ENCODE results near the gene NPHP4. TPM values are rescaled to one million over a fixed set of nuclear protein-coding genes. Genes with fewer than 3 reads are reported as not detected.

Gene NPHP4
- total RNA-seq, 4 donors from 2014 or later: 13.7 to 29.3 (median 18.6) TPM

DNA sequence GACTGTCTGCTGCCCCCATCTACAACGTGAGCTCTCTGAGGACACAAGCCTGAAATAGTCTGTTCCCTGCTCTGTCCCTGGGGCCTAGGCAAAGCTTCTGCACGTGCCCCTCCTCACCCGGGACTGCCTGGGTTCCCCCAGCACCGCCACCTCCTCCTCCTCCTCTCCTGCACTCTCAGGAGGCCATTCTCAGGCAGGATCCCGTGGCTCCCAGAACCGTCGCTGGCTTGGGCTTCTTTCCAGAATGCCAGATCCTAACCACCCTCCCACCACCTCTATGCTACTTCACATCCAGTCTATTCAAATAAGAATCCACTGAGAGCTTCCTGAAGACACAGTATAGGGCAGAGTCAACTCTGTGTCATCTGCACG, 11.2 kb downstream of the NPHP4 start:
- DNase-seq (ENCODE audit: low spot score): no peak
- TF ChIP-seq, protein P1, sequence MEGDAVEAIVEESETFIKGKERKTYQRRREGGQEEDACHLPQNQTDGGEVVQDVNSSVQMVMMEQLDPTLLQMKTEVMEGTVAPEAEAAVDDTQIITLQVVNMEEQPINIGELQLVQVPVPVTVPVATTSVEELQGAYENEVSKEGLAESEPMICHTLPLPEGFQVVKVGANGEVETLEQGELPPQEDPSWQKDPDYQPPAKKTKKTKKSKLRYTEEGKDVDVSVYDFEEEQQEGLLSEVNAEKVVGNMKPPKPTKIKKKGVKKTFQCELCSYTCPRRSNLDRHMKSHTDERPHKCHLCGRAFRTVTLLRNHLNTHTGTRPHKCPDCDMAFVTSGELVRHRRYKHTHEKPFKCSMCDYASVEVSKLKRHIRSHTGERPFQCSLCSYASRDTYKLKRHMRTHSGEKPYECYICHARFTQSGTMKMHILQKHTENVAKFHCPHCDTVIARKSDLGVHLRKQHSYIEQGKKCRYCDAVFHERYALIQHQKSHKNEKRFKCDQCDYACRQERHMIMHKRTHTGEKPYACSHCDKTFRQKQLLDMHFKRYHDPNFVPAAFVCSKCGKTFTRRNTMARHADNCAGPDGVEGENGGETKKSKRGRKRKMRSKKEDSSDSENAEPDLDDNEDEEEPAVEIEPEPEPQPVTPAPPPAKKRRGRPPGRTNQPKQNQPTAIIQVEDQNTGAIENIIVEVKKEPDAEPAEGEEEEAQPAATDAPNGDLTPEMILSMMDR (IDR thresholded peaks at IDR 0.05): no peak
- ATAC-seq (ENCODE audit: low FRiP score): no peak

DNA sequence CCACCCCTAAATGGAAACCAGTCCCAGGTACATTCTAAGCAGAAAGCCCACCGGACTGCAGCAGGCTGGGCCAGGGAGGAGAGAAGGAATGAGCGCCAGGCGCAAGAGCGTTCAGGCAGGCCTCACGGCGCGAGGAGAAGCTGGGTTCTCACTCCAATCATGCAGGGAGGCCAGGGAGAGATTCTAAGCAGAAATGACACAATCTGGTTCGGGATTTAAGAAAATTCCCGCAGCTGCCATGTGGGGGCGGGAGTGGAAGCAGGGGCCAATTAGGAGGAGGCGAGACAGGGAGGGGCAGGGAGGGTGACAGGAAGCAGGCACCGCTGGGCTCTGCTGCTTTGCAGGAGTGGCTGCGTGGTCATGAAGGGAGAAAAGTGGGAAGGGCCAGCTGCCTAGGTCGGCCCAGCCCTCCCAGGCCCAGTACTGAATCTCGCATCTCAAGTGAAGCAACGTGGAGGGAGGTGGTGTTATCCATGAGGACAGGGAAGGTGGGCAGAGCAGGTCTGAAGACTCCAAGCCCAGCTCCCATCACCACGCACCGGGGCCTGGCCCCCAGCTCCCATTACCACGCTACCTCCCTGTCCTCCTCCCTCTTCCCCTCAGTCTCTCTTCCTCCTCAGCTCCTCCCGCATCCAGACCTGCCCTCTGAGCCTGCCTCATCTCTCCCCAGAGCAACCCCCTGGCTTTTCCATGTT, 11.8 kb downstream of the NPHP4 start:
- DNase-seq (ENCODE audit: low spot score): no peak
- TF ChIP-seq, protein P1 (IDR thresholded peaks at IDR 0.05): no peak
- ATAC-seq (ENCODE audit: low FRiP score): peak; percentile 84

DNA sequence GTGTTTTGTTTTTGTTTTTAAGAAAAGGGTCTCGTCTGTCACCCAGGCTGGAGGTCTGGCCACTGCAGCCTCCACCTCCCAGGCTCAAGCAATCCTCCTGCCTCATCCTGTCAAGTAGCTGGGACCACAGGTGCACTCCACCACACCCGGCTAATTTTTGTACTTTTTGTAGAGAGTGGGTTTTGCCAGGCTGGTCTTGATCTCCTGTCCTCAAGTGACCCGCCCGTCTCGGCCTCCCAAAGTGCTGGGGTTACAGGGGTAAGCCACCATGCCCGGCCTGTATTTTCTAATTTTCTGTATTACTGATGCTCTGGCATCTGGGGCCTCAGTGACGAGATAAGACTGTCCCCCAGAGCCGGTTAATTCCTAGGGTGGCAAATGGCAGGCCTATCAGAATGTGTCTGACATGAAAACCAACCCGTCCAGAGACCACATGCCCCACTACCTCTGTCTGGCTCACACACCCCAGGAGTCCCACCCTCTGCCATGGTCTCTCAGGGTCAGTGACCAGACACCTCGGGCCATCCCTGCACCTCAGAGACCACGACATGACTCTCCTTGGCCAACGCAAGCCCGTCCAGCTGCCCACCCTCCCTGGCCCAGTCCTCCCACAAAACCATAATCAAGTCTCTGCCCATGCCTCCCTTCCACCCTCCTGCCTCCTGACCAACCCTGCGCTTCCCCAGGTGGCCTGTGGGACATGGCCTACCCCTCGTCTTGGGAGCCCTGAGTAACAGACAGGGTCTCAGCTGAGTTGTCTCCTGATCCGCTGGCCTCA, 12.5 kb downstream of the NPHP4 start:
- no peak for DNase-seq (ENCODE audit: low spot score)
- no peak for ATAC-seq (ENCODE audit: low FRiP score)
- TF ChIP-seq, protein P1 (IDR thresholded peaks at IDR 0.05): no peak

GRCh38 chr1:5978452-5978851, 13.8 kb downstream of the NPHP4 start:
- DNase-seq (ENCODE audit: low spot score): no peak
- no peak for ATAC-seq (ENCODE audit: low FRiP score)
- TF ChIP-seq, protein P1 (IDR thresholded peaks at IDR 0.05): no peak

GRCh38 chr1:5977494-5978444, 14.5 kb downstream of the NPHP4 start:
- no peak for ATAC-seq (ENCODE audit: low FRiP score)
- TF ChIP-seq, protein P1 (IDR thresholded peaks at IDR 0.05): no peak
- no peak for DNase-seq (ENCODE audit: low spot score)

DNA sequence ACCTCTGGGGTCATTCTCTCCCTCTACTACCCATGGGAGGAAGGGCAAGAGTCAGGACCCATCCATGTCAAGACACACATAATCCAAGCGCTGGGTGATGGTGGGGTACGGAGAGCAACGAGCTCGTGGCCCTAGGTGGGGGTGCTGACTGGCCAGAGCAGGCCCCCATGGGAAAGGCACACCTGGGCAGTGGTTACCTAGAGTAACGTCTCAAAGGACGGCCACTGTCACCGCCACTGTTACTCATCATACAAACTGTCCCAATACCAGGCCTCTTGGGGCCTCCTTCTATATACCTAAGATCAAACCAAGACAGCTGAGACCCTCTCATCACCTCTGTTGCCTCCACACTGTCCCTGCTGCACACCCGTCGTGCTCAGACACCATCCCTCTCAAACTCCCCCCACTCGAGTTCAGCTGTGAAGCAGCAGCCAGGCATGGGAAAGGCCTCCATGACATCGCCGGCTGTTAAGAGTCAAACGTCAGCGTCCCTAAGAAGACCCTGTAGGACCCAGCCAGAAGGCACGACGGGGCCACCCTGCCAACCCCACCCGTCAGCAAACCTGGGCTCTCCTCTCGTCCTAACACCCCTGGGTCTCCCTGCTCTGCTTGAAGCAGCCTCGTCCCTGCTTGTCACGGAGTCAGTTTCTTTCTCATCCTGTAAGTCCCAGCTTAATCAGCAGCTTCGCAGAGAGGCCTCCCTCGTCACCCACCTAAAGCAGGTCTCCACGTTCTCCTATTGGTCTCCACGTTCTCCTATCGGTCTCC, 15.3 kb downstream of the NPHP4 start:
- DNase-seq (ENCODE audit: low spot score): no peak

More for the DNA sequence above, 15.3 kb downstream of the NPHP4 start:
- no peak for ATAC-seq (ENCODE audit: low FRiP score)
- TF ChIP-seq, protein P1 (IDR thresholded peaks at IDR 0.05): no peak

Measured in omental fat pad (tissue), 4 donors.